HEK293 (cell line): ENCODE data around the gene MYL6B.
A peak's percentile ranks its signal among the peaks of the same experiment; 100 is the strongest.

Experiments
- KLF8 ChIP-seq: fragments of 450-650 bp; formaldehyde crosslinking; IDR thresholded peaks from 2 replicates; pipeline ENCODE4 v1.5.1; 2016; ENCODE audit warnings: missing biosample characterization, missing genetic modification characterization
- MYNN ChIP-seq: fragments of 450-650 bp; formaldehyde crosslinking; IDR thresholded peaks from 2 replicates; pipeline ENCODE4 v1.5.1; 2016; ENCODE audit warnings: missing biosample characterization, missing genetic modification characterization, borderline replicate concordance
- REPIN1 ChIP-seq: fragments of 450-650 bp; formaldehyde crosslinking; IDR thresholded peaks from 2 replicates; pipeline ENCODE4 v1.5.1; 2017; ENCODE audit warnings: missing biosample characterization, missing genetic modification characterization, low read depth
- TCF7L2 ChIP-seq: IDR thresholded peaks from 2 replicates; pipeline ENCODE4 v1.6.1; 2011; ENCODE audit warnings: low read depth, mild to moderate bottlenecking, inconsistent platforms, low read length, moderate library complexity, borderline replicate concordance
- ZBTB20 ChIP-seq: fragments of 450-650 bp; formaldehyde crosslinking; IDR thresholded peaks from 2 replicates; pipeline ENCODE4 v1.5.1; 2016; ENCODE audit warnings: missing biosample characterization, missing genetic modification characterization
- ZNF114 ChIP-seq: fragments of 450-650 bp; formaldehyde crosslinking; IDR thresholded peaks from 2 replicates; pipeline ENCODE4 v1.5.0; 2017; ENCODE audit warnings: missing biosample characterization, missing genetic modification characterization
- ZNF133 ChIP-seq: fragments of 450-650 bp; formaldehyde crosslinking; IDR thresholded peaks from 2 replicates; pipeline ENCODE4 v1.5.1; 2016; ENCODE audit warnings: missing biosample characterization, missing genetic modification characterization
- ZNF138 ChIP-seq: fragments of 450-650 bp; formaldehyde crosslinking; IDR thresholded peaks from 2 replicates; pipeline ENCODE4 v1.5.1; 2016; ENCODE audit warnings: missing biosample characterization, missing genetic modification characterization, borderline replicate concordance
- ZNF155 ChIP-seq: fragments of 450-650 bp; formaldehyde crosslinking; IDR thresholded peaks from 2 replicates; pipeline ENCODE4 v1.5.1; 2016; ENCODE audit warnings: missing biosample characterization, missing genetic modification characterization
- ZNF19 ChIP-seq: fragments of 450-650 bp; formaldehyde crosslinking; IDR thresholded peaks from 2 replicates; pipeline ENCODE4; 2016; ENCODE audit warnings: missing biosample characterization, missing genetic modification characterization, low read depth
- ZNF214 ChIP-seq: fragments of 450-650 bp; formaldehyde crosslinking; IDR thresholded peaks from 2 replicates; pipeline ENCODE4 v1.5.1; 2017; ENCODE audit warnings: missing biosample characterization, mild to moderate bottlenecking, missing genetic modification characterization, borderline replicate concordance
- ZNF221 ChIP-seq: fragments of 450-650 bp; formaldehyde crosslinking; IDR thresholded peaks from 2 replicates; pipeline ENCODE4 v1.5.1; 2017; ENCODE audit warnings: missing biosample characterization, missing genetic modification characterization, borderline replicate concordance
- ZNF239 ChIP-seq: fragments of 450-650 bp; formaldehyde crosslinking; IDR thresholded peaks from 2 replicates; pipeline ENCODE4 v1.5.1; 2016; ENCODE audit warnings: missing biosample characterization, missing genetic modification characterization
- ZNF266 ChIP-seq: fragments of 450-650 bp; formaldehyde crosslinking; IDR thresholded peaks from 2 replicates; pipeline ENCODE4 v1.5.1; 2016; ENCODE audit warnings: missing biosample characterization, missing genetic modification characterization, low read depth
- ZNF292 ChIP-seq: fragments of 450-650 bp; formaldehyde crosslinking; IDR thresholded peaks from 2 replicates; pipeline ENCODE4 v1.5.1; 2016; ENCODE audit warnings: low read depth, missing biosample characterization, missing genetic modification characterization, borderline replicate concordance
- ZNF311 ChIP-seq: fragments of 450-650 bp; formaldehyde crosslinking; IDR thresholded peaks from 2 replicates; pipeline ENCODE4 v1.5.1; 2017; ENCODE audit warnings: missing biosample characterization, missing genetic modification characterization, borderline replicate concordance
- ZNF416 ChIP-seq: fragments of 450-650 bp; formaldehyde crosslinking; IDR thresholded peaks from 2 replicates; pipeline ENCODE4 v1.5.1; 2016; ENCODE audit warnings: missing biosample characterization, missing genetic modification characterization
- ZNF530 ChIP-seq: fragments of 450-650 bp; formaldehyde crosslinking; IDR thresholded peaks from 2 replicates; pipeline ENCODE4 v1.5.1; 2016; ENCODE audit warnings: low read depth, missing biosample characterization, missing genetic modification characterization
- ZNF548 ChIP-seq: fragments of 450-650 bp; formaldehyde crosslinking; IDR thresholded peaks from 2 replicates; pipeline ENCODE4 v1.5.1; 2016; ENCODE audit warnings: missing biosample characterization, missing genetic modification characterization
- ZNF660 ChIP-seq: fragments of 450-650 bp; IDR thresholded peaks from 2 replicates; pipeline ENCODE4 v1.5.1; 2018; ENCODE audit warnings: missing biosample characterization, mild to moderate bottlenecking, missing genetic modification characterization
- ZNF677 ChIP-seq: fragments of 450-650 bp; IDR thresholded peaks from 2 replicates; pipeline ENCODE4 v1.5.0; 2018; ENCODE audit warnings: missing biosample characterization, mild to moderate bottlenecking, missing genetic modification characterization, moderate library complexity
- ZNF701 ChIP-seq: fragments of 450-650 bp; formaldehyde crosslinking; IDR thresholded peaks from 2 replicates; pipeline ENCODE4 v1.5.1; 2016; ENCODE audit warnings: missing biosample characterization, missing genetic modification characterization
- ZNF768 ChIP-seq: fragments of 450-650 bp; formaldehyde crosslinking; IDR thresholded peaks from 2 replicates; pipeline ENCODE4 v1.5.1; 2018; ENCODE audit warnings: missing biosample characterization, mild to moderate bottlenecking, missing genetic modification characterization
- TF ChIP-seq, protein P1 (sequence below): sonication (generic); formaldehyde crosslinking; IDR thresholded peaks from 2 replicates; pipeline ENCODE4 v1.8.1; 2022; ENCODE audit warnings: mild to moderate bottlenecking, moderate library complexity, missing genetic modification reagents
- TF ChIP-seq, protein P2 (sequence below): fragments of 450-650 bp; formaldehyde crosslinking; optimal IDR thresholded peaks from 2 replicates; pipeline ENCODE3; 2016; ENCODE audit warnings: missing biosample characterization, mild to moderate bottlenecking, missing genetic modification characterization
- TF ChIP-seq, protein P3 (sequence below): fragments of 450-650 bp; IDR thresholded peaks from 2 replicates; pipeline ENCODE4 v1.5.1; 2018; ENCODE audit warnings: missing biosample characterization, mild to moderate bottlenecking, missing genetic modification characterization
- TF ChIP-seq, protein P4 (sequence below): fragments of 450-650 bp; formaldehyde crosslinking; IDR thresholded peaks from 2 replicates; pipeline ENCODE4 v1.5.1; 2016; ENCODE audit warnings: missing biosample characterization, missing genetic modification characterization
- TF ChIP-seq, protein P5 (sequence below): fragments of 450-650 bp; formaldehyde crosslinking; IDR thresholded peaks from 2 replicates; pipeline ENCODE4 v1.5.1; 2016; ENCODE audit warnings: missing biosample characterization, missing genetic modification characterization
- TF ChIP-seq, protein P6 (sequence below): fragments of 450-650 bp; formaldehyde crosslinking; IDR thresholded peaks from 2 replicates; pipeline ENCODE4 v1.5.1; 2017; ENCODE audit warnings: missing biosample characterization, missing genetic modification characterization

Gene MYL6B

DNA sequence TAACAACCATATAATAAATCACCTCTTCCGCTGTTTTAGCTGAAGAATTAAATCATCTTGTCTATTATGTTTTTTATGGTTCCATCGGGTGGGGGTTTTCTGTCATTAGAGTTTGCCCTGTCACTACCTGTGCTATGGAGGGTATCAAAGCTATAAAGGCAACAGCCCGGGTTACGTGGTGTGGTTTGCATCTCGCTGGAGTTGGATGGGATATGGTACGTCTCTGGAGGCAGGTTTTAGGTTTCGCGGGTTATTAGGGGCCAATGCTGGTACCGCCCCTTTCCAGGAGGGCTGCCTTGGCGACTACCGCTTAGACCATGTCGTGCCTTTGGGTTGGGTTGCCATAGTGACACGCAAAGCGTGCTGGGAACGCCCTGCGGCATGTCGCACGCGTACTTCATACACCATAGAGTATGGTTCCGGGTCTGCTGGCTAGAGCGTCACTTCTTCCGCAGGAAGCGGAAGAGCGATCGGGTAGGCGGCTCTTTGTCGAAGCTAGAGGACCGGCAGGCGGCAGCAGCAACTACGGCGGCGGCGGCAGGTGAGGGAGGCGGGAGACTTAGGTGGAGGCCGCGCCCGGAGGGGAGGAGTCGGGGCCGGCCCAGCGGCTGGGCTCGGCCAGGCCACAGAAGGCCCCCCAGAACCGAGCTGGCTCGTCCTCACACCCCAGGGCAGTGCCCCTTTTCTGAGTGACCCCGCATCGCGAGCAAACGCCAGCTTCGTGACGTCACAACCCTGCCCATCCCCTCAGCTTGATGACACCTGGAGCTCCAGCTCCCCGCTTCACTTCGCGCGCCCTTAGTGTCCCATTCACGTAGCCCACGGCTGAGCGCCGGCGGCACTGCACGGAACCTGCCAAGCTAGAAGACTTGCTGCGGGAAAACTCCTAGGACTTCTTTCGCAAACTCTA lies 34.4 kb upstream of the MYL6B start, which contains the start of gene ZC3H10 (continued):
- TF ChIP-seq ZNF548 (peak; percentile 48; the same call in 1 of the 2 replicates), REPIN1 (tag by site-specific recombination) (no peak), ZNF221 (no peak), ZNF530 (no peak), ZNF677 (no peak), ZNF133 (tag by site-specific recombination) (no peak), TCF7L2 (no peak), ZNF19 (tag by site-specific recombination) (no peak), ZNF214 (tag by site-specific recombination) (no peak), ZNF311 (tag by site-specific recombination) (no peak), KLF8 (tag by site-specific recombination) (peak; percentile 93), ZNF155 (no peak), MYNN (peak; percentile 46; the same call in 1 of the 2 replicates), ZNF266 (tag by site-specific recombination) (no peak), ZBTB20 (tag by site-specific recombination) (peak; percentile 77; the same call in 1 of the 2 replicates), ZNF768 (tag by site-specific recombination) (no peak), ZNF292 (tag by site-specific recombination) (no peak), ZNF660 (tag by site-specific recombination) (peak; percentile 88), ZNF138 (tag by site-specific recombination) (no peak), ZNF701 (tag by site-specific recombination) (no peak), ZNF239 (tag by site-specific recombination) (no peak), ZNF416 (tag by site-specific recombination) (no peak), ZNF114 (tag by site-specific recombination) (no peak)
- TF ChIP-seq, protein P1, sequence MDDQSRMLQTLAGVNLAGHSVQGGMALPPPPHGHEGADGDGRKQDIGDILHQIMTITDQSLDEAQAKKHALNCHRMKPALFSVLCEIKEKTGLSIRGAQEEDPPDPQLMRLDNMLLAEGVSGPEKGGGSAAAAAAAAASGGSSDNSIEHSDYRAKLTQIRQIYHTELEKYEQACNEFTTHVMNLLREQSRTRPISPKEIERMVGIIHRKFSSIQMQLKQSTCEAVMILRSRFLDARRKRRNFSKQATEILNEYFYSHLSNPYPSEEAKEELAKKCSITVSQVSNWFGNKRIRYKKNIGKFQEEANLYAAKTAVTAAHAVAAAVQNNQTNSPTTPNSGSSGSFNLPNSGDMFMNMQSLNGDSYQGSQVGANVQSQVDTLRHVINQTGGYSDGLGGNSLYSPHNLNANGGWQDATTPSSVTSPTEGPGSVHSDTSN (CRISPR knock-in tag): peak; percentile 89
- TF ChIP-seq, protein P2, sequence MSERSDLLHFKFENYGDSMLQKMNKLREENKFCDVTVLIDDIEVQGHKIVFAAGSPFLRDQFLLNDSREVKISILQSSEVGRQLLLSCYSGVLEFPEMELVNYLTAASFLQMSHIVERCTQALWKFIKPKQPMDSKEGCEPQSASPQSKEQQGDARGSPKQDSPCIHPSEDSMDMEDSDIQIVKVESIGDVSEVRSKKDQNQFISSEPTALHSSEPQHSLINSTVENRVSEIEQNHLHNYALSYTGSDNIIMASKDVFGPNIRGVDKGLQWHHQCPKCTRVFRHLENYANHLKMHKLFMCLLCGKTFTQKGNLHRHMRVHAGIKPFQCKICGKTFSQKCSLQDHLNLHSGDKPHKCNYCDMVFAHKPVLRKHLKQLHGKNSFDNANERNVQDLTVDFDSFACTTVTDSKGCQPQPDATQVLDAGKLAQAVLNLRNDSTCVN (tag by site-specific recombination): peak; percentile 62
- TF ChIP-seq, protein P3, sequence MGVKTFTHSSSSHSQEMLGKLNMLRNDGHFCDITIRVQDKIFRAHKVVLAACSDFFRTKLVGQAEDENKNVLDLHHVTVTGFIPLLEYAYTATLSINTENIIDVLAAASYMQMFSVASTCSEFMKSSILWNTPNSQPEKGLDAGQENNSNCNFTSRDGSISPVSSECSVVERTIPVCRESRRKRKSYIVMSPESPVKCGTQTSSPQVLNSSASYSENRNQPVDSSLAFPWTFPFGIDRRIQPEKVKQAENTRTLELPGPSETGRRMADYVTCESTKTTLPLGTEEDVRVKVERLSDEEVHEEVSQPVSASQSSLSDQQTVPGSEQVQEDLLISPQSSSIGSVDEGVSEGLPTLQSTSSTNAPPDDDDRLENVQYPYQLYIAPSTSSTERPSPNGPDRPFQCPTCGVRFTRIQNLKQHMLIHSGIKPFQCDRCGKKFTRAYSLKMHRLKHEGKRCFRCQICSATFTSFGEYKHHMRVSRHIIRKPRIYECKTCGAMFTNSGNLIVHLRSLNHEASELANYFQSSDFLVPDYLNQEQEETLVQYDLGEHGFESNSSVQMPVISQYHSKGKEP (tag by site-specific recombination): peak; percentile 22; the same call in 1 of the 2 replicates
- TF ChIP-seq, protein P4, sequence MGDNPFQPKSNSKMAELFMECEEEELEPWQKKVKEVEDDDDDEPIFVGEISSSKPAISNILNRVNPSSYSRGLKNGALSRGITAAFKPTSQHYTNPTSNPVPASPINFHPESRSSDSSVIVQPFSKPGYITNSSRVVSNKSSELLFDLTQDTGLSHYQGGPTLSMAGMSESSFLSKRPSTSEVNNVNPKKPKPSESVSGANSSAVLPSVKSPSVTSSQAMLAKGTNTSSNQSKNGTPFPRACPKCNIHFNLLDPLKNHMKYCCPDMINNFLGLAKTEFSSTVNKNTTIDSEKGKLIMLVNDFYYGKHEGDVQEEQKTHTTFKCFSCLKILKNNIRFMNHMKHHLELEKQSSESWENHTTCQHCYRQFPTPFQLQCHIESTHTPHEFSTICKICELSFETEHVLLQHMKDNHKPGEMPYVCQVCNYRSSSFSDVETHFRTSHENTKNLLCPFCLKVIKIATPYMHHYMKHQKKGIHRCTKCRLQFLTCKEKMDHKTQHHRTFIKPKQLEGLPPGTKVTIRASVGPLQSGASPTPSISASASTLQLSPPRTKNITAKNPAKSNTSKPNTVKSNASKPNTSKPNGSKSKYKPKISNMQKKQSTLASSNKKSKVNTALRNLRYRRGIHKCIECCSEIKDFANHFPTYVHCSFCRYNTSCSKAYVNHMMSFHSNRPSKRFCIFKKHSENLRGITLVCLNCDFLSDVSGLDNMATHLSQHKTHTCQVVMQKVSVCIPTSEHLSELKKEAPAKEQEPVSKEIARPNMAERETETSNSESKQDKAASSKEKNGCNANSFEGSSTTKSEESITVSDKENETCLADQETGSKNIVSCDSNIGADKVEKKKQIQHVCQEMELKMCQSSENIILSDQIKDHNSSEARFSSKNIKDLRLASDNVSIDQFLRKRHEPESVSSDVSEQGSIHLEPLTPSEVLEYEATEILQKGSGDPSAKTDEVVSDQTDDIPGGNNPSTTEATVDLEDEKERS (tag by site-specific recombination): no peak
- TF ChIP-seq, protein P5, sequence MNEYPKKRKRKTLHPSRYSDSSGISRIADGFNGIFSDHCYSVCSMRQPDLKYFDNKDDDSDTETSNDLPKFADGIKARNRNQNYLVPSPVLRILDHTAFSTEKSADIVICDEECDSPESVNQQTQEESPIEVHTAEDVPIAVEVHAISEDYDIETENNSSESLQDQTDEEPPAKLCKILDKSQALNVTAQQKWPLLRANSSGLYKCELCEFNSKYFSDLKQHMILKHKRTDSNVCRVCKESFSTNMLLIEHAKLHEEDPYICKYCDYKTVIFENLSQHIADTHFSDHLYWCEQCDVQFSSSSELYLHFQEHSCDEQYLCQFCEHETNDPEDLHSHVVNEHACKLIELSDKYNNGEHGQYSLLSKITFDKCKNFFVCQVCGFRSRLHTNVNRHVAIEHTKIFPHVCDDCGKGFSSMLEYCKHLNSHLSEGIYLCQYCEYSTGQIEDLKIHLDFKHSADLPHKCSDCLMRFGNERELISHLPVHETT (tag by site-specific recombination): peak; percentile 95
- TF ChIP-seq, protein P6, sequence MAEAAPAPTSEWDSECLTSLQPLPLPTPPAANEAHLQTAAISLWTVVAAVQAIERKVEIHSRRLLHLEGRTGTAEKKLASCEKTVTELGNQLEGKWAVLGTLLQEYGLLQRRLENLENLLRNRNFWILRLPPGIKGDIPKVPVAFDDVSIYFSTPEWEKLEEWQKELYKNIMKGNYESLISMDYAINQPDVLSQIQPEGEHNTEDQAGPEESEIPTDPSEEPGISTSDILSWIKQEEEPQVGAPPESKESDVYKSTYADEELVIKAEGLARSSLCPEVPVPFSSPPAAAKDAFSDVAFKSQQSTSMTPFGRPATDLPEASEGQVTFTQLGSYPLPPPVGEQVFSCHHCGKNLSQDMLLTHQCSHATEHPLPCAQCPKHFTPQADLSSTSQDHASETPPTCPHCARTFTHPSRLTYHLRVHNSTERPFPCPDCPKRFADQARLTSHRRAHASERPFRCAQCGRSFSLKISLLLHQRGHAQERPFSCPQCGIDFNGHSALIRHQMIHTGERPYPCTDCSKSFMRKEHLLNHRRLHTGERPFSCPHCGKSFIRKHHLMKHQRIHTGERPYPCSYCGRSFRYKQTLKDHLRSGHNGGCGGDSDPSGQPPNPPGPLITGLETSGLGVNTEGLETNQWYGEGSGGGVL: no peak
